RKO (cell line): ENCODE results near the gene SARS1.
"Not testable (repeated sequence)": the region's sequence is repeated elsewhere in the genome, so short reads cannot be mapped to it uniquely, and the experiment has no call there.

Experiments used
- DNase-seq: peaks from one replicate; pipeline ENCODE4 v3.0.0-alpha.2; 2016; ENCODE audit warnings: low spot score

The SARS1 gene

GRCh38 chr1:109193653-109194590 is 19.8 kb upstream of the SARS1 start:
- peak; percentile 27 for DNase-seq

- DNase-seq = peak; percentile 94
Observed at GRCh38 chr1:109197158-109198042, 16.3 kb upstream of the SARS1 start.

- no peak for DNase-seq
Observed at GRCh38 chr1:109198043-109198695, 15.5 kb upstream of the SARS1 start.

DNA sequence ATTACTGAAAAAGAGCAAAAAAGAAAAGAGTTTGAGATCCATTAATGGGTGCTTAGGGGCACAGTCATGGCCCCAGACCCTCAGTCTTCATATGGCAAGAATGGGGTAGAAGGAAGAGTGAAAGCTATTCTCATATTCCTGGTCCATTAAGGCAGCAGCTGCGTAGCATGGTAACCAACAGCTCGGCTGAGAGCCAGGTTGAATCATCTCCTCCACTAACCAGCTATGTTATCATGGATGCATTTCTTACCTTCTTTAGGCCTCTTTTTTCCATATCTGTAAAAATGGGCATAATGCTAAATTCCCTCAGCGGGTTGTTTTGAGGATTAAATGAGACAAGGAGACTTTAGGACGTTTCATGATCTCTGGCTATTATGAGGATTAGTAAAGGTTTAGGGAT is 15.0 kb upstream of the SARS1 start:
- no peak for DNase-seq

- no peak for DNase-seq
Observed at GRCh38 chr1:109199710-109200109, 14.0 kb upstream of the SARS1 start.

DNA sequence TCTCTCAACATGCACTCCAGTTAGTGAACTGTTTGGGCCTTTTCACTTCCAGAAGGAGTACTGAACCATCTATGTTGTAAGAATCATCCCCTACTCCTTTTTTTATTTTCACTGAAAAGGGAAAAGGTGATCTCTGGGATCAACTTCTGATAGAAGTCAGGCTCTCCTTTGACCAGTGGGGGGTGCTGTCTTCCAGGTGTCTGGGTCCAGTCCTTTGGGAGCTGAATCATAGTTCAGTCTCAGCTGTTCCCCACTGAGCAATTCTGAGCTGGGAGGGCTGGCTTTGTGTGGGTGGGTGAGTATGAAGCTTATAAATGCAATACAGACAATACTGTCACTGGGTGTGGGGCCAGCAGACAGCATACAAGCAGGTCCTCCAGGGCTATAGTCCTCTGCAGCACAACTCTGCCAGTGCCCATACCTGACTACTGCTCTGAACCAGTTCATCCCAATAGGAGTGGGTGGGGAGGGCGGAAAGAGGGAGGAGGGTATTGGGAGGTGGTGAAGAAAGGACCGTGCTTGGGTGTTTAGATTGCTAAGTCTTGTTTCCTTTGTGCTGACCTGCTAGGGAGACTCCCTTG is 12.5 kb upstream of the SARS1 start:
- peak; percentile 93 for DNase-seq

- no peak for DNase-seq
Observed at GRCh38 chr1:109204484-109204883, 9.2 kb upstream of the SARS1 start.

DNA sequence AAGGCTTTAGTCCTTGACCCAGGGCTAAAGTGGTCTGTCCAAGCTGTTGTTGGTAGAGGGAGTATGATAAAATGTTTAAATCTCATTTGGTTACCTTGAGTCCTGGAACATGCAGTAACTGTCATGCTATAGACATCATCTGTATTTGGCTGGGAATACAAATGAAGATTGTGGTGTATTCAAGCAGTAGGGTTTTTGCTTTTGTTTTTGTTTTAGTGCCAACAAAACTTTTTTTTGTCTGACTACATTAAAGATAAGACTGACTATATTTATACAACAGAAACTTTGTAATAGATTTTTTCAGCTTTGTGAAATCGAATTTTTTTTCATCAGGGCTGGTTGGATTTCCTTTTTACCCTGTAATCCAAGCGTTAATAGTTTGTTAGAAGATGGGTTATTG is 7.4 kb upstream of the SARS1 start:
- no peak for DNase-seq

- no peak for DNase-seq
Observed at GRCh38 chr1:109207467-109208103, 6.1 kb upstream of the SARS1 start.

DNA sequence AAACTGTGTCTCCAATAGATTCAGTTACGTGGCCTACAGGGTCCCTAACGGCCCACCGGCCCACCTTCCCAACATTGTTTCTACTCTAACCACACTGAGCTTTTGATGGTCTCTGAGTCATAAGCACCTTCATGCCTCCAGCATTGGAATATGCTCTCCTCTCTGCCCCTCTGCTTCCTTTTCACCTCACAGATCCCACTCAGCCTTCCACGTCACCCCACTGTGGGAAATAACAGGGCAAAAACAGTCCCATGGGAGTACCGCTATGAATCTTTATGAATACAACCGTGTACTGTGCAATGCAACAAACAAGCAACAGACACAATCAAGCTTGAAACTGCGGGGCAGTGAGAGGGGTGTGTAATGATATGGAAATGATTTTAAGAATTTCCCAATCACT is 5.3 kb upstream of the SARS1 start:
- DNase-seq = no peak

GRCh38 chr1:109208836-109209463 is 4.8 kb upstream of the SARS1 start:
- DNase-seq = no peak

DNA sequence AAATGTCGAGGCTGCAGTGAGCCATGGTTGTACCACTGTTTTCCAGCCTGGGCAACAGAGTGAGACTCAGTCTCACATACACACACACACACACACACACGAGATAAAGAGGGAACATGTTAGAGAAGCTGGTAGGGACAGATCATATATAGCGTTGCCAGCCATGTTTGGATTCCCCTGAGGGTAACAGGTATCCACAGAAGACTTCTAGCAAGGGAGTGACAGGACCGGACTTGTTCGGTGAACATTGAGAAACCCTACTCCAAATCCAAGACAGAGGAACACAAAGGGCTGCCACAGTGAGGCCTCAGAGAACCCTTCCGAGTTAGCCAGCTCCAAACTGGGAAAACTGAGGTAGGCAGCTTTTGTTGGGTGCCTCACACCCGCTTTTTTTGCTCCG is 3.7 kb upstream of the SARS1 start:
- no peak for DNase-seq

DNA sequence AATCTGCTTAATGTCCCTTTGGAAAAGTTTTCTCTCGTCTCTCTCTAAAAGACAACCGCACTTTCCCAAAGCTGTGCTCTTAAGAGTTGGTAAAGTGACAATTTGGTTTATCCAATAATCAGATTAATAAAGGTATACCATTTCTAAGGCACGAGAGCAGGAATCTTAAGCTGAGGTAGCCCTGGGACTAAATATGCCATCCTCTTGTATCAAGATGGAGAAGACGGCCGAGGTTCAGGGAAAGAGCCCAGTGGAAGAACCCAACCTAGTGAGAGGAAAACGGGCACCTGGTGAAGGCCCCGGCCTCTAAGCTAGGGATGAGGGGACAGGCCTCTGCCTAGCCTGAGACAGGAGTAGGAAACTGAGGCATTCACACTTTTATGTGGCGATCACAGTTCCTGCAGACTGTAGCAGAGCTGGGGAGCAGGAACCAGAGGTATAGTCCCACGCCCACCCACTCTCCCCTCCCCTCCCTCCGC is 334 bp upstream of the SARS1 start:
- DNase-seq = no peak

DNA sequence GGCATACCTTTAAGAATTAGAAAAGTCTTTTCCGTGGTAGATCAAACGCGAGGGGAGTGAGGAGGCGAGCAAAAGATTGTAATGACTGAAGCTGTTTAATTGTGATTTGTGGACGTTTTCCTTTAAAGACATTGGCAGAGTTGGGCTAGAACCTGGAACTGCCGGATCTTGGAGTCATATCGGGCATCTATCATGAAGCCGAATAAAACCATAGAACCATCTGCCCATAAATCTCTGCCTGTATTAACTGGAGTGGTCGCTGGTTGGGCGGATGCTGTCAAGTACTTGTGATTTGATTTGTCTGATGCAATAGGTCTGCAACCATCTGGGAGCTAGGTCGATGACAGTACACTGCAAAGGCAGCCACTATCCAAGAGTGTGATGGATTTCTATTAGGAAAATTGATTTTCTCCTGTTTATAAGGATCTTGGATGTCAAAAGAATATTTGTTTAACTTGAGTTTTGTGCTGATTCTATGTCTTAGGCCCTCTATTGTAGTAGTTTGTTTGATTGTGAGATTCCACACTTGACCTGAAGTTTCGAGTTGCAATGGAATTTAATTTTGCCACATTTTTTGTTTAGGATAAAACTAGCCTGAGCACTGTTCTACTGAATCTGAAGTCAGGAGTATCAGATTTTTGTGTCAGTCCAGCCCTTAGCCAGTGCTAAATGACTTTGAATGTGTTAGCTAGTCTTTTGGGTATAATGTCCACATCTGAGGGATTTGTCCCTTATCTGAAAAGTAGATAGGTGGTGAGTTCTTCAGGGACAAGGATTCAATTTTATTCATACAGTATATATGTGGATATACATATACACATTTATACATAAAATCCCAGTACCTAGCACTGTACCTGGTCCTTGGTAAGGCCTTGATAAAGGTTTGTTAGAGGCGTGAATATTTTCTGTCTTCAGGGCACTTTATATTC is 1.2 kb downstream of the SARS1 start:
- DNase-seq = peak; percentile 96

GRCh38 chr1:109216662-109217061 is 2.9 kb downstream of the SARS1 start:
- no peak for DNase-seq

- DNase-seq = no peak
Observed at GRCh38 chr1:109218516-109218915, 4.8 kb downstream of the SARS1 start.

DNA sequence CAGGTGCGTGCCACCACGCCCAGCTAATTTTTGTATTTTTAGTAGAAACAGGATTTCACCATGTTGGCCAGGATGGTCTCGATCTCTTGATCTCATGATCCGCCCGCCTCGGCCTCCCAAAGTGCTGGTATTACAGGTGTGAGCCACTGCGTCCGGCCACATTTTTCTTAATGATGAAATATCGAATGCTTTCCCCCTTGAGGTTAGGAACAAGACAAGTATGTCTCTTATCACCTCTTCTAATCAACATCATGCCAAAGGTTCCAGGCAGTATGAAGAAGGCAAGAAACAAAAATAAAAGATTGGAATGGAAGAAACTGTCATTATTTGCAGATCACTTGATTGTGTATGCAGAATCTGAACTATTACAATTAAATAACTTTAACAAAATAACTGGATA is 7.5 kb downstream of the SARS1 start:
- not testable (repeated sequence) for DNase-seq

- no peak for DNase-seq
Observed at GRCh38 chr1:109225308-109225707, 11.6 kb downstream of the SARS1 start.

DNA sequence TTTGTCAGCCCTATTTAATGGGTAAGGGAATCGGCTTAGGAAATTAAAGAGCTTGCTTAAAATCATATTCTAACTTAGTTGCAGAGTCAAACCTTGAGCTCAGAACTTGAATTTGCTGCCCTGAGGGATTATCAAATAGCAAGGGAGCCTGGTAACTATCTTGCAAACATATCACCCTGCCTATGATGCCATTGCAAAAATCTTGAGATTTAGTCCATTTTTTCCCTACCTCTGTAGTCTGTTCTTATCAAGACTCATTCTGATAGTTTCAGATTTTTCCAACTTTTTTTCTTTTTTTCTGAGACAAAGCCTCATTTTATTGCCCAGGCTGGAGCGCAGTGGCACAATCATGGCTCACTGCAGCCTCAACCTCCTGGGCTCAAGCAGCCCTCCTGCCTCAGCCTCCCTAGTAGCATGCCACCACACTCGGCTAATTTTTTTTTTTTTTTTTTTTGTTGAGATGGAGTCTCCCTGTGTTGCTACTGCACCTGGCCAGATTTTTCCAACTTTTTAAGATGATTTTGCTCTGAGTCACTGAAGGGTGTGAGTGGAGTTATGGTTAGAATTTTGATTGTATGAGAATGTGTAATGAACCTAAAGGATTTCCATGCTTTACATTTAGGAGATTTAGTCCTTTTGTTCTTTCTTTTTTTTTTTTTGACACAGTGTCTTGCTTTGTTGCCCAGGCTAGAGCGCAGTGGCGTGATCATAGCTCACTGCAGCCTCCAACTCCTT is 12.2 kb downstream of the SARS1 start:
- no peak for DNase-seq
